ENCODE measurements around the gene CAPN5. TPM values are rescaled to one million over a fixed set of nuclear protein-coding genes. Genes with fewer than 3 reads are reported as not detected.

CAPN5 gene
- total RNA-seq, 1 donor from 2014 or later = 7.2 TPM

- no peaks in the 10 kb centered on the region for H3K4me1 ChIP-seq
- H3K9me3 ChIP-seq = no peaks in the 10 kb centered on the region
- TF ChIP-seq, protein P1, sequence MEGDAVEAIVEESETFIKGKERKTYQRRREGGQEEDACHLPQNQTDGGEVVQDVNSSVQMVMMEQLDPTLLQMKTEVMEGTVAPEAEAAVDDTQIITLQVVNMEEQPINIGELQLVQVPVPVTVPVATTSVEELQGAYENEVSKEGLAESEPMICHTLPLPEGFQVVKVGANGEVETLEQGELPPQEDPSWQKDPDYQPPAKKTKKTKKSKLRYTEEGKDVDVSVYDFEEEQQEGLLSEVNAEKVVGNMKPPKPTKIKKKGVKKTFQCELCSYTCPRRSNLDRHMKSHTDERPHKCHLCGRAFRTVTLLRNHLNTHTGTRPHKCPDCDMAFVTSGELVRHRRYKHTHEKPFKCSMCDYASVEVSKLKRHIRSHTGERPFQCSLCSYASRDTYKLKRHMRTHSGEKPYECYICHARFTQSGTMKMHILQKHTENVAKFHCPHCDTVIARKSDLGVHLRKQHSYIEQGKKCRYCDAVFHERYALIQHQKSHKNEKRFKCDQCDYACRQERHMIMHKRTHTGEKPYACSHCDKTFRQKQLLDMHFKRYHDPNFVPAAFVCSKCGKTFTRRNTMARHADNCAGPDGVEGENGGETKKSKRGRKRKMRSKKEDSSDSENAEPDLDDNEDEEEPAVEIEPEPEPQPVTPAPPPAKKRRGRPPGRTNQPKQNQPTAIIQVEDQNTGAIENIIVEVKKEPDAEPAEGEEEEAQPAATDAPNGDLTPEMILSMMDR (IDR thresholded peaks at IDR 0.05) = no peak
- no peaks in the 10 kb centered on the region for H3K27me3 ChIP-seq (ENCODE audit: low read depth)
- no peak overlapping the region for H3K27ac ChIP-seq
- H3K4me3 ChIP-seq = no peak overlapping the region
- intact Hi-C loops (cut with DNase I) = no loop called here
- DNase-seq (peak; percentile 24), ATAC-seq (no peak)
- H3K36me3 ChIP-seq = no peaks in the 10 kb centered on the region
These were observed 22.3 kb downstream of the CAPN5 start for GRCh38 chr11:77089004-77089545.

GRCh38 chr11:77090046-77090372 is 23.2 kb downstream of the CAPN5 start:
- H3K27ac ChIP-seq = no peak overlapping the region
- no peak for ATAC-seq
- H3K27me3 ChIP-seq (ENCODE audit: low read depth) = no peaks in the 10 kb centered on the region
- H3K9me3 ChIP-seq = no peaks in the 10 kb centered on the region
- no peaks in the 10 kb centered on the region for H3K4me1 ChIP-seq
- TF ChIP-seq, protein P1 (IDR thresholded peaks at IDR 0.05) = no peak
- DNase-seq = peak; percentile 24
- no peaks in the 10 kb centered on the region for H3K36me3 ChIP-seq
- no peak overlapping the region for H3K4me3 ChIP-seq
- intact Hi-C loops (cut with DNase I) = no loop called here

DNA sequence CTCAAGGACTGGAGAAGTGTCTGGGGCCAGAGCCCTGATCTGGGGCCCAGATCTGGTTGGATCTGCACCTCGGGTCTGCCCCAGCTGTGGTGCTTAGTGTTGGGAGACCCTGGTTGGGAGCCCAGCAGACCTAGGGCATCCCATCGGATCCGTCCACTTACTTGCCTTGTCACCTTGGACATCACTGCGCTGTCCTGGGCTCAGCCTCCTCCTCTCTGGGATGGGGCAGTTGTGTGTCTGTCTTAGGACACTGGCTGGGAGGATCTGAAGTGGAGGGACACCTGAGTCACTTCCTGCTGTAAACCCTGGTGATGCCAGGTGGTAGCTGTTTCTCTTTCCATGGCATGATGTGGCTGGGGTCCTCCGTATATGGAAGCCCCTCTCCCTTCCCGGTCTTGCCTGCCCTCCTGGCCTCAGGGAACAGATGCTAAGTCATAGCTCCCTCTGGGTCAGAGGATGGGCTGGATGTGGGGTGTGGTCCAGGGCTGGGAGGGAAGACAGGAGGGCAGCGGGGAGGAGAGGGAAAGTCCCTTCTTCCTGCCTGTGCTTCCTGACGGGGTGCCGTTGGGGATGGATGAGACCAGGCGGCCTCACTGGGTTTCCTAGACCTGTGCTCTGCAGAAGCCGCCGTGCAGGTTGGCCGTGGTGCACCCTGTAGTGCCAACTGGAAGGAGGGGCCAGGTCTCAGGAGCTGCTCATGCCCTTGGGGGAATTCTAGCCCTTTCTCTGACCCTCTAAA is 23.8 kb downstream of the CAPN5 start:
- Histone ChIP-seq H3K27ac (no peak overlapping the region), H3K27me3 (ENCODE audit: low read depth) (no peaks in the 10 kb centered on the region), H3K36me3 (no peaks in the 10 kb centered on the region), H3K4me1 (no peaks in the 10 kb centered on the region), H3K4me3 (no peak overlapping the region), H3K9me3 (no peaks in the 10 kb centered on the region)
- intact Hi-C loops (cut with DNase I) = no loop called here
- ATAC-seq (no peak), DNase-seq (peak; percentile 37)
- TF ChIP-seq, protein P1 (IDR thresholded peaks at IDR 0.05) = no peak

DNA sequence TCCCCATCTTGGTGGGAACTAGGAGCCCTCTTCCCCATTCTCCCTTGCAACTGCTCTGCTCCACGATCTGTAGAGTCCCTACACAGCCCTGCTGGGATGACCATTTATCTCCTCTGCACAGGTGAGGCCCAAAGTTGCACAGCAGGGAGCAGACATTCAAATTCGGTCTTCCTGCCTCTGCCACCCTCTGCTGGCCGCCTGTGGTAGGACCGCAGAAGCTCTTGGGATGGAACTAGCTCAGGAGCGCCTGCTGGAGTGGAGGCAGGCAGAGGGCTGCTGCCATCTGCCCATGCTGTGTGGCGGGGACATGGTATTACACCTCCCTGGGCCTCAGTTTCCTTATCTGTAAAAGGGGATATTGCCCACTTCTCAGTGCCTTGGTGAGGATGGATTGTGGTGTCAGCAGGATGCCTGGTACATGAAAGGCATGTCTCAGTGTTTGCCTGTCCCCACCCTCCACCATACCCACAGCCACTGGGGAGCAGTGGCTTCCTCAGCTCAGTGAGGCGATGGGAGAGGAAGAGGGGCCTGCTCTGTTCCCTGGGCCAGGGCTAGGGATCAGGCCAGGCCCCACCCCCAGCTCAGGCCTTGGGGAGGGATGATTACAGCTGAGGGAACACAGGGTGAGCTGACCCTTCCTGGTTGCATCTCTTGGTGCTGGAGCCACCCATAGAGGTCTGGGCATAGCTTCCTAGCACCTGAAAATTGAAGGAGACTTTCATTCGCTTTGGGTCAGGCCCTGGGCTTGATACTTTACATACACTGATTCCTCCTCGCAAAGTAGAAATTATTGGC is 24.6 kb downstream of the CAPN5 start:
- H3K4me1 ChIP-seq = no peaks in the 10 kb centered on the region
- intact Hi-C loops (cut with DNase I) = no loop called here
- no peaks in the 10 kb centered on the region for H3K36me3 ChIP-seq
- DNase-seq (peak; percentile 83), ATAC-seq (peak; percentile 82 to 88)
- no peak overlapping the region for H3K27ac ChIP-seq
- no peak overlapping the region for H3K4me3 ChIP-seq
- TF ChIP-seq, protein P1 (IDR thresholded peaks at IDR 0.05) = peak; percentile 96
- H3K9me3 ChIP-seq = no peaks in the 10 kb centered on the region
- no peaks in the 10 kb centered on the region for H3K27me3 ChIP-seq (ENCODE audit: low read depth)

- Histone ChIP-seq H3K4me3 (no peak overlapping the region), H3K9me3 (no peaks in the 10 kb centered on the region), H3K27ac (no peak overlapping the region), H3K36me3 (no peaks in the 10 kb centered on the region), H3K27me3 (ENCODE audit: low read depth) (no peaks in the 10 kb centered on the region), H3K4me1 (no peaks in the 10 kb centered on the region)
- TF ChIP-seq, protein P1 (IDR thresholded peaks at IDR 0.05) = no peak
- intact Hi-C loops (cut with DNase I) = no loop called here
- DNase-seq = peak; percentile 37
- ATAC-seq = no peak
These were observed 25.6 kb downstream of the CAPN5 start for GRCh38 chr11:77092382-77092781.

Measured in lower lobe of right lung (tissue), 2 donors.